ENCODE results near the gene NLRC5.

The NLRC5 gene

GRCh38 chr16:56988948-56989945 lies at the start of gene NLRC5:
TSS of gene NLRC5 (plus strand) at chr16:56989557. CDS start at chr16:57020713, 31,156 bp downstream.
- peak; percentile 83 for DNase-seq (ENCODE audit: low read depth)

DNA sequence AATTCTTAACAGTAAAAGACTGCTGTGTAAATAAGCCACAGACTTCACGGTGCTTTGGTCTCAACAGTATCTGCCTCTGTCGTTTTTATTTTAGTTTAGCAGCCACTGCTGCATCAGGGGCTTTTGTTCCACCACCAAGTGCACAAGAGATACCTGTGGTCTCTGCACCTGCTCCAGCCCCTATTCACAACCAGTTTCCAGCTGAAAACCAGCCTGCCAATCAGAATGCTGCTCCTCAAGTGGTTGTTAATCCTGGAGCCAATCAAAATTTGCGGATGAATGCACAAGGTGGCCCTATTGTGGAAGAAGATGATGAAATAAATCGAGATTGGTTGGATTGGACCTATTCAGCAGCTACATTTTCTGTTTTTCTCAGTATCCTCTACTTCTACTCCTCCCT lies 49.6 kb upstream of the NLRC5 start:
- DNase-seq (ENCODE audit: low read depth) = no peak

GRCh38 chr16:56941092-56941491 lies 48.3 kb upstream of the NLRC5 start:
- no peak for DNase-seq (ENCODE audit: low read depth)

GRCh38 chr16:56941856-56942331 lies 47.5 kb upstream of the NLRC5 start:
- DNase-seq (ENCODE audit: low read depth) = no peak

GRCh38 chr16:56943761-56944375 lies 45.5 kb upstream of the NLRC5 start:
- no peak for DNase-seq (ENCODE audit: low read depth)

DNA sequence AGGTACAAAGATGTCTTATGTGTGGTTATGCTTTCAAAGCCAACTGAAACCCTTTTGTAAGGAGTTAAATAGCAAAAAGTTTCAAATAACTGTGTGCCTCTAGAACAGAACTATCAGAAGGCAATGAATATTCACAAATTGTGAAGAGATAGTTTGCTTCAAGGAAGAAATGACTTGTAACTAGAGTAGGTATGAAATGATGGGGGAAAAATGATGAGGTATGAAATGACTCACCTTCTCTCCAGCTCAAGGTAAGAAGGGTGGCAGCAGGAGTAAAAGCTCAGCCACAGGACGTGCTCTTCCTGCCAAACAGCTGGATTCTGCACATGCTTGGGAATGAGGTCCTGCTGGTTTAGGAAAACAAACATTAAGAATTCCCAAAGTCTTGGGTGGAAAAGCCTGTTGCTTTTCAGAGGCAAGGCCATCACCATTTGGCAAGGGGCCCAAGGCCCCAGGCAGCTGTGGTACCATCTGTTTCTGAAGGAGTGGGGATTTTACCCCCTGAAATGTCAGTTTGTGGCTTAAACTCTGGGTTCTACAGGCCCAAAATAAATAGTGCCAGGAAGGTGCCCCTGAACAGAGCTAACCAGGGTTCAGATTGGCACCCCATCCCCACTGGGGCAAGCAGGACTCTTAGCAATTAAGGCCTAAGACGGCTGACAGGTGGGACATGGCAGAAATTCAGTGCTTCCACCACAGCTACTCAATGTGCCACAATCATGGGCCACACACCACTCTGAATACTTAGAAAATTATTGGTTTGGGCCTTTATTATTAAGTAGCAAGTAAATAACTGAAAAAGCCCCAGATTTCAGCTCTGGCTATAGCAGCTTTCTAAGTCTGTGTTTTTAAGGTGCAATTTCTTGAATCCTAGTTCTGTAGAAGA lies 44.2 kb upstream of the NLRC5 start:
- no peak for DNase-seq (ENCODE audit: low read depth)

DNA sequence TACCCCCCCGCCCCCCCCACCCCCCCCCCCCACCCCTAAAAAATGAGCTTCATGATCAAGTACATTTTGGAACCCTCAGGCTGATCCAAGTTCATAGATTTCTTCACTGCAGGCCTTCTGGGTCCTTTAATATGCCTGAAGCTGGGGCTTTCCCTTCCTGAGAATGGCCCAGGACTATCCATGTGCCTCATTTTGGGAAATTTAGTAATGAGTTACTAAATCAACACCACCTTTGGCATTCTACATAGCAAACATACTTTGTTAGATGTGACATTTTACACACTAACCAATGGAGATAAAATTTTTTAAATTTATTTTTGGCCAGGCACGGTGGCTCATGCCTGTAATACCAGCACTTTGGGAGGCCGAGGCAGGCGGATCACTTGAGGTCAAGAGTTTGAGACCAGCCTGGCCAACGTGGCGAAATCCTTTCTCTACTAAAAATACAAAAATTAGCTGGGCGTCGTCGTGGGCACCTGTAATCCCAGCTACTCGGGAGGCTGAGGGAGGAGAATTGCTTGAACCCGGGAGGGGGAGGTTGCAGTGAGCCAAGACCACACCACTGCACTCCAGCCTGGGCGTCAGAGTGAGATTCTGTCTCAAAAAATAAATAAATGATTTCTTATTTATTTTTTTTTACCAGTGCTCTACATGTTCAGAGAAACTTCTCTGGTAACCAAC lies 43.4 kb upstream of the NLRC5 start:
- DNase-seq (ENCODE audit: low read depth) = no peak

DNA sequence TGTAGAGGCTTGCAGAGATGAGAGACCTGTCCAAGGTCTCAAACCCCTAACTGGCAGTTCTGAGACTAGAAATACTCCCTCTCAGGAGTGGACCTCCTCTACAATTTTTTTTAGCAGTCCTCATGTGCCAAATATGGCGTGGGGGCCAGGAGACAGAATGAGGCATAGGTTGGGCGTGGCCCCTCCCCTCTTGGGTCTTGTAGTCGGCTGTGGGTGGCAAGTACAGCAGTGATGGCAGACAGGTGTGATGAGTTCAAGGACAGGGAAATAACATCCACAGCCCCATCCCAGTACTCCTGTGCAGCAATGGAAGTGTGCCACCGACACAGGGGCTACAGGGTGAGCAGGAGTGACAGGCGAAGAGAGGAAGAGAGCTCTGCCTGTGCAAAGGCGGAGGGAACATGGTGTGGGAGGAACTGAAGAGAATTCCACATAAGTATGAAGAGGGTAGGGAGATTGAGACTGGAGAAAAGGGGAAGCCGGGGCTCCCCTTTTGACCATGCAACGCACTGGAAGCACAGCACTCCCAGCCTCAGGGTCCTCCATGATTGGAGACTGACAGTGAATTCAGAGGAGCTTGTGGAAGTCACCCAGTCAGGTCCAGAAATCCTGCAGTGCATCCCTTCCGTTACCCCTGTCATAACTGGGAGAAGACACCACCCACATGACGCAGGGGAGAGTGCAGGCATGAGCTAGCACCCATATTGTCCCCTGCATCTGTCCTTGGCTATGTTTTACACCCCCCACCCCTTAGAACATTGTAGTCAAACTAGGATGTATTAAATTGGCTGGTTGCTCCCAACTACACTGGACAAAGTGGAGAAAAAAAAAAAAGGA lies 42.4 kb upstream of the NLRC5 start:
- DNase-seq (ENCODE audit: low read depth) = no peak

GRCh38 chr16:56947604-56947995 lies 41.8 kb upstream of the NLRC5 start:
- DNase-seq (ENCODE audit: low read depth) = no peak

DNA sequence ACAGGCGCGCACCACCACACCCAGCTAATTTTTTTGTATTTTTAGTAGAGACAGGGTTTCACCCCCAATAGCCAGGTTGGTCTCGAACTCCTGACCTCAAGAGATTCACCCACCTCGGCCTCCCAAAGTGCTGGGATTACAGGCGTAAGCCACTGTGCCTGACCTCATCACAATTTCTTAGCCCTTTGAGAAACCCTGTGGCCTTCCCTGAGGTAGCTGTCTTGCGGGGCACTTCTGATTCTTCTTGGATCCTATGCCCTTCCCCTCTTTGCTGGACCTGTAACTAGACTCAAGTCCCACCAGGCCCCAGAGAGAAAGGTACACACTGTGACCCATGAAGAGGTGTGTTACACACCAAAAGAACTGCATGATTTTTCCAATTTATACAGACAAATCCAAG lies 41.1 kb upstream of the NLRC5 start:
- no peak for DNase-seq (ENCODE audit: low read depth)

DNA sequence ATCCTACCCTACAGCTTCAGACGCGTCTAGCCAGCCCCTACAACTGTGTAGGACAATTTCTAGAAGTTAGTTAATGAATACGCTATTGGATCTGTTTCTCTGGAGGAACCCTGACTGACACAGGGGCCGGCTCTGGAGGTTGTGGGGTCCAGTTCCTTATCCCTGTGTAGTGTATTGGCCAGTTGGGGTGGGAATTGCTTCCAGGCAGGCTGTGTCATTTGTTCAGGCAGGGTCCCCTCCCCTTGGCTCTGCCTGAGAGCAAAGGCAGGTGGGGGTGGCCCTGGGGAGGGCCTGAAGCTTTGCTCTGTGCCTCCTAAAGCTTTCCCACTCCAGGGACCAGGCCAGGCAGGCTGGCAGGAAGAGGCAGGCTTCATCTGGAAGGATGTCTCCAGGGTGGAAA lies 39.3 kb upstream of the NLRC5 start:
- no peak for DNase-seq (ENCODE audit: low read depth)

DNA sequence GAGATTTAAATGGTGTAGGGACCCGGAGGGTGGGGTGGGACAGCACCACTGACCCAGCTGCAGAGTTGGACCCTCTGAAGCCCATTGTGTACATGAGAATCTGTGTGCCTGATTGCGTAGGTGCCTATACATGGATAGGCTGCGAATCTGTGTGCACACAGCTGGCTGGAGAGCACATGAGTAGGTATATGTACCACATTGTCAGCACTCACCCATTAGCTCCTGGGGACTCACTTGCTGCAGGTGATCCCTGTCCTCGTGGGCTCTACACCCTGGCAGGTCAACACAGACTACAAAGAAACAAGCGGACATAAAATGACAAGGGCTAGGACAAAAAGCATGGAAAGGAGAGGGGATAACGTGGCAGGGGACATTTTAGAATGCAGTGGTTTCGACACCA lies 38.9 kb upstream of the NLRC5 start:
- DNase-seq (ENCODE audit: low read depth) = no peak

- no peak for DNase-seq (ENCODE audit: low read depth)
These were observed 38.2 kb upstream of the NLRC5 start for GRCh38 chr16:56950881-56951771.

DNA sequence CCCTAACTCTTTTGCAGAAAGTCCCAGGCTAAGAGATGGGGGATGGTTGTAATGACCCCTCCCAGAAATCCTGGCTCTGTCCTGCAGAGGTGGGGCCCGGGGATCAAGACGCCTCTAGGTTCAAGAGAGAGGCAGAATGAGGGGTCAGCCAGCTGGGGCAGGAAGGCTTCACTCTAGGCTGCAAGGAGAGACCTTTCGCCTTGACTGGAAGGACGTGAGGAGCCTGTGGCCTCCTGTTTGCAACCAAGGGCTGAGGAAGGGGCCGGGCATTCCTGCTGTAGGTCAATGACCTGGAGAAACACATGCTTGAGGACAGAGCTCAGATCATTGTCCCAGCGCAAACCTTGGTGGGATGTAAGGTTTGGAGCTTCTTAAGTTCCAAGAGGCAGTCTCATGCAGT lies 36.4 kb upstream of the NLRC5 start:
- DNase-seq (ENCODE audit: low read depth) = no peak

DNA sequence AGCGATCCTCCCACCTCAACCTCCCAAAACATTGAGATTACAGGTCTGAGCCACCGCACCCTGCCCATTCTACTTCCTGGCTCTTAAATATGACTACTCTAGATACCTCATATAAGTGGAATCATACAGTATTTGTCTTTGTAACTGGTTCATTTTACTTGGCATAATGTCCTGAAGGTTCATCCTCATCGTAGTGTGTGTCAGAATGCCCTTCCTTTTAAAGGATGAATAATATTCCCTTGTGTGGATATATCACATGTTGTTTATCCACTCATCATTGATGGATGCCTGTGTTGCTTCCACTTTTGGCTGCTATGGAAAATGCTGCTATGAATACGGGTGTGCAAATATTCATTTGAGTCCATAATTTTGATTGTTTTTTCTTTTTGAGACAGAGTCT lies 33.3 kb upstream of the NLRC5 start:
- DNase-seq (ENCODE audit: low read depth) = no peak

DNA sequence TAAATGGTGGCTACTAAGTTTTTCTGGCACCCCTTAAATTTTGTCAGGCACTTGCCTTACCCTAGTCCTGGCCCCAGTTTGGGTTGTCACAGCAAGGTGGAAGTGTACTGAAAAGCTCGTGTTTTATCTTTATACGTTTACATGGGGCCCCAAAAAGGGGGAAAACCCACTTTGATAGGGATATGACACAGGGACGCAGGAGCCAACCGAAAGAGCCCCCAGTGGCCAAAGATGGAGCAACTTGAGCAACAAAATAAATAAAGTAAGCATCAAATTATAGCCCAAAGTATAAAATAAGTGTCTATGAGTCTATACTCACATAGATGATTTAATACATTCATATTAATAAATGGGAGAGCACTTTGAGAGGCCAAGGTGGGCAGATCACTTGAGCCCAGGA lies 32.6 kb upstream of the NLRC5 start:
- DNase-seq (ENCODE audit: low read depth) = no peak

GRCh38 chr16:56960681-56961281 lies 28.6 kb upstream of the NLRC5 start:
- DNase-seq (ENCODE audit: low read depth) = no peak

DNA sequence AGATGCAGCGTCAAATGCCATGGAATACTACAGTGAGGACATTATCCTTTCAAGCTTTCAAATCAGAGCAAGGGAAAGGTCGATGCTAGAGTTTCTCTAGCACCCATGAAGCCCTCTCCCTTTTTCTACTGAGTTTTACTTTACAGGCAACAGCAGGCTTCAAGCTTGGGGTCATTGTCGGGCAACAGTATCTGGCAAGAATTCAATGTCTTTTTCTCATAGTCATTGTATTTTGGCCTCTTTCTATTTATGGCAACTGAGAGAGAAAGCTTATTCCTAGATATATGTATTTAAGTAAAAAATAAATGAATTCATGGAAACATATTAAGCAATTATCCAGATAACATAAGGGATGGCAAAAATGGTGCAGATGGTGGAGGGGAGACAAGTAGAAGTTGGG lies 28.0 kb upstream of the NLRC5 start:
- DNase-seq (ENCODE audit: low read depth) = no peak

GRCh38 chr16:56961851-56962281 lies 27.5 kb upstream of the NLRC5 start, which contains the start of gene CETP:
TSS of gene CETP (plus strand) at chr16:56961950. CDS start at chr16:56961980, 30 bp downstream.
- DNase-seq (ENCODE audit: low read depth) = no peak
